ENCODE data around the gene DNAI1. TPM values are rescaled to one million over a fixed set of nuclear protein-coding genes. Genes with fewer than 3 reads are reported as not detected.

The DNAI1 gene
- total and polyA plus RNA-seq, 12 donors: 0.09 to 0.28 (median 0.18) TPM; not detected in 9

GRCh38 chr9:34545497-34545896 is 86.9 kb downstream of the DNAI1 start:
- ATAC-seq (no peak), DNase-seq (no peak)
- WGBS, 2 donors: 88 to 90% methylated on average over 6 of the region's 6 CpGs
- Histone ChIP-seq H3K36me3 (no peaks in the 10 kb centered on the region), H3K27ac (no peak overlapping the region), H3K4me3 (no peak overlapping the region), H3K9me3 (no peaks in the 10 kb centered on the region), H3K4me1 (peaks cover 0 to 6% (median 0%) of the 10 kb centered on the region in 9 donors), H3K27me3 (peaks cover 0 to 9% (median 4%) of the 10 kb centered on the region in 7 donors)
- TF ChIP-seq CTCF (IDR thresholded peaks at IDR 0.05): no peak
- intact Hi-C loops (cut with DNase I): loop anchor here in 5 of 10 donors (2.0 to 5.0 kb wide), 5 partner anchors 43 to 143 kb away; no protein-coding TSS in a partner anchor

GRCh38 chr9:34546102-34546833 is 87.7 kb downstream of the DNAI1 start:
- Histone ChIP-seq H3K4me3 (no peak overlapping the region), H3K27me3 (peaks cover 0 to 9% (median 4%) of the 10 kb centered on the region in 7 donors), H3K9me3 (no peaks in the 10 kb centered on the region), H3K36me3 (no peaks in the 10 kb centered on the region), H3K4me1 (peaks cover 0 to 6% (median 0%) of the 10 kb centered on the region in 9 donors), H3K27ac (no peak overlapping the region)
- ATAC-seq (no peak), DNase-seq (no peak)
- 81 to 84% methylated on average over 7 of the region's 7 CpGs for WGBS, 2 donors
- intact Hi-C loops (cut with DNase I): loop anchor here in 5 of 10 donors (2.0 to 5.0 kb wide), 5 partner anchors 44 to 144 kb away; no protein-coding TSS in a partner anchor
- no peak for TF ChIP-seq CTCF (IDR thresholded peaks at IDR 0.05)

GRCh38 chr9:34546834-34547827 is 88.5 kb downstream of the DNAI1 start:
- 61 to 62% methylated on average over 16 of the region's 16 CpGs for WGBS, 2 donors
- Histone ChIP-seq H3K4me1 (peaks cover 0 to 6% (median 0%) of the 10 kb centered on the region in 9 donors), H3K36me3 (no peaks in the 10 kb centered on the region), H3K27me3 (peaks cover 0 to 9% (median 3%) of the 10 kb centered on the region in 7 donors), H3K27ac (no peak overlapping the region), H3K4me3 (no peak overlapping the region), H3K9me3 (no peaks in the 10 kb centered on the region)
- ATAC-seq (peak; percentile 44 to 78 (median 68)), DNase-seq (peak; percentile 56 to 64)
- peak; percentile 44 to 72 (median 67) for TF ChIP-seq CTCF (IDR thresholded peaks at IDR 0.05)
- intact Hi-C loops (cut with DNase I): loop anchor here in 5 of 10 donors (1.0 to 5.0 kb wide), 6 partner anchors 44 to 145 kb away; no protein-coding TSS in a partner anchor

Data from heart right ventricle (tissue), 16 donors.